Measurements from ENCODE around the gene ABR. TPM values are rescaled to one million over a fixed set of nuclear protein-coding genes. Genes with fewer than 3 reads are reported as not detected.
"Not testable (repeated sequence)": the region's sequence is repeated elsewhere in the genome, so short reads cannot be mapped to it uniquely, and the experiment has no call there.

Gene ABR
- total RNA-seq, 1 donor from 2014 or later: 207 TPM

DNA sequence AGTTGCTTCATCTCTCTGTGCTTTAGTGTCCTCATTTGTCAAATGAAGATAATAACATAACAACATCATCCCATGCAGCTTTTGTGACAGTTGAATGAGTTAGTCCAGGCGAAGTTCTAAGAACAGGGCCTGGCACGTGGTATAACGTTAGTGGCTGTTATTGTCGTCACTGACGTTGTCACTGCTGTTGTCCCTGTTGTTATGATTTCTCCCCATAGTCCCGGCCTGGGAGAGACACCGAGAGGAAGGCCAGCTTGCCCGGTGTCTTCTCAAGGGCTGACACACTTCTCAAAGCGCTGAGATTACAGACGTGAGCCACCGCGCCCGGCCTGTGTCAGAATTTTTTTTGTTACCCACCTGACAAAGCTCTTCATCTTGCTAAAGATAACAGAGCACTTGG is 29.9 kb downstream of the ABR start:
- no peak for DNase-seq (ENCODE audit: low spot score)

- peak; percentile 74 for DNase-seq (ENCODE audit: low spot score)
Observed at GRCh38 chr17:1147664-1148063, 32.1 kb downstream of the ABR start.

- DNase-seq (ENCODE audit: low spot score): no peak
Observed at GRCh38 chr17:1146561-1147265, 33.1 kb downstream of the ABR start.

GRCh38 chr17:1145311-1145986 is 34.3 kb downstream of the ABR start:
- no peak for DNase-seq (ENCODE audit: low spot score)

DNA sequence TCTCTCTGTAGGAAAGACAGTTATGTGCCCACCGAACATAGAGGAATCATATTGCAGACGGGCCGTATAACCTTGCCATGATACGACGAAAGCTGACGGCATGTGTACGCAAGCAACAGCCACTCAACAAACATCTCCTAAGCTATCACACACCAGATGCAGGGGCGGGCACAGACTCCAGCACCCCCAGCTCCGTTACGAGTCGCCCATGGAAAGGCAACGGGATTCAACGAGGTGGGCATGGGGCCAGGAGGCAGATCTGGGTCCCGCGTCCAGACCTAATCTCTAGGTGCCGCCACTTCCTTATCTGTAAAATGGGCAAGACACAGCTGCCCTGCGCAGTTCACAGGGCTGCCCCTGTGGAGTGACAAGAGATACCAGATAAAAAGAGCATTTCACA is 35.6 kb downstream of the ABR start:
- no peak for DNase-seq (ENCODE audit: low spot score)

DNA sequence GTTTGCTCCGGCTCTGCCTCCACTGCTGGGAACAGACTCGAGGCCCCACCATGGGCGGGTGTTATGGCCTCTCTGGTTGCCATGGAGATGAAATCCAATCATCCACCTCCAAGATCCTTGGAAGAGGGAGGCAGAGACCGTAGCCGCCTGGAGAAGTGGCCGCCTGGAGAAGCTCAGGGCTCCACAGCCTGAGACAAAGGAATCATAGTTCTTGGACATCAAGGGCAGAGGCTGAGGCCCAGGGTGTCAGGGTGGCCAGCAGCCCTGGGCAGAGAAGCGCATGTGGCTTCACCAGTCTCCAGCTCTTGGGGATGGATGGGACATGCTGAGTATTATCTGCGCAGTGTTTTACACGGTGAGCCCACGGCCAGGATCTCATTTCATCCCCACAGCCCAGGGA is 36.2 kb downstream of the ABR start:
- no peak for DNase-seq (ENCODE audit: low spot score)

GRCh38 chr17:1142561-1142971 is 37.2 kb downstream of the ABR start:
- DNase-seq (ENCODE audit: low spot score): no peak

GRCh38 chr17:1137465-1137894 is 42.3 kb downstream of the ABR start:
- no peak for DNase-seq (ENCODE audit: low spot score)

DNA sequence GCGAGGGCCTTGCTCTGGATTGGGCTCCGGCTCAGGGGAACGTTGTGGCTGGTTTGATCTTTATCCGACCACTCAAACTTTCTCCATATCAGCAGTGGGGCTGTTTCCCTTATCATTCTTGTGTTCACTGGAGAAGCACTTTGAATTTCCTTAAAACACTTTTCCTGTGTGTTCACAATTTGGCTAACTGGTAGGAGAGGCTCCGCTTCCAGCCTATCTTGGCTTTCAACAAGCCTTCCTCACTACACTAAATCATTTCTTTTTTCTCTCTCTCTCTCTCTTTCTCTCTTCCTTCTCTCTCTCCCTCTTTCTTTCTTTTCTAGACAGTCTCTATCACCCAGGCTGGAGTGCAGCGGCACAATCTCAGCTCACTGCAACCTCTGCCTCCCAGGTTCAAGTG is 43.0 kb downstream of the ABR start:
- DNase-seq (ENCODE audit: low spot score): no peak

- no peak for DNase-seq (ENCODE audit: low spot score)
Observed at GRCh38 chr17:1134634-1135324, 45.0 kb downstream of the ABR start.

- no peak for DNase-seq (ENCODE audit: low spot score)
Observed at GRCh38 chr17:1130191-1130590, 49.6 kb downstream of the ABR start.

- not testable (repeated sequence) for DNase-seq (ENCODE audit: low spot score)
Observed at GRCh38 chr17:1128463-1128862, 51.3 kb downstream of the ABR start.

- DNase-seq (ENCODE audit: low spot score): no peak
Observed at GRCh38 chr17:1126801-1127550, 52.8 kb downstream of the ABR start.

GRCh38 chr17:1126250-1126797 is 53.5 kb downstream of the ABR start:
- no peak for DNase-seq (ENCODE audit: low spot score)

DNA sequence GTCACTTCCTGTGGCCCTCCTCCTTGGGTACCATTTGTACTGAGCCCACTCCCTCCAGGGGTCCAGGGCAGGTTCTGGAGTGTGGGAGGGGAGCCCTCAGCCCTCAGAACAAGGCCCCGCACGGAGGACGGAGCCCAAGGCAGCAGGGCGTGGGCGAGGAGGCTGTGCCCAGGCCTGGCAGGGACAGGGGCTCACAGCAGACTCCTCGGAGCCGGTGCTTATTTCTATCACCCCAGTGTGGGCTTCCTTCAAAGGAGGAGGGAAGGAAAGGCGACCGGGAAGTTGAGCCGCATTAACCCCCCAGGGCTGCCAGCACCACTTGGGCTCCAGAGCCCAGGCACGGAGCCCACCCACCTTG is 54.0 kb downstream of the ABR start:
- DNase-seq (ENCODE audit: low spot score): no peak

DNA sequence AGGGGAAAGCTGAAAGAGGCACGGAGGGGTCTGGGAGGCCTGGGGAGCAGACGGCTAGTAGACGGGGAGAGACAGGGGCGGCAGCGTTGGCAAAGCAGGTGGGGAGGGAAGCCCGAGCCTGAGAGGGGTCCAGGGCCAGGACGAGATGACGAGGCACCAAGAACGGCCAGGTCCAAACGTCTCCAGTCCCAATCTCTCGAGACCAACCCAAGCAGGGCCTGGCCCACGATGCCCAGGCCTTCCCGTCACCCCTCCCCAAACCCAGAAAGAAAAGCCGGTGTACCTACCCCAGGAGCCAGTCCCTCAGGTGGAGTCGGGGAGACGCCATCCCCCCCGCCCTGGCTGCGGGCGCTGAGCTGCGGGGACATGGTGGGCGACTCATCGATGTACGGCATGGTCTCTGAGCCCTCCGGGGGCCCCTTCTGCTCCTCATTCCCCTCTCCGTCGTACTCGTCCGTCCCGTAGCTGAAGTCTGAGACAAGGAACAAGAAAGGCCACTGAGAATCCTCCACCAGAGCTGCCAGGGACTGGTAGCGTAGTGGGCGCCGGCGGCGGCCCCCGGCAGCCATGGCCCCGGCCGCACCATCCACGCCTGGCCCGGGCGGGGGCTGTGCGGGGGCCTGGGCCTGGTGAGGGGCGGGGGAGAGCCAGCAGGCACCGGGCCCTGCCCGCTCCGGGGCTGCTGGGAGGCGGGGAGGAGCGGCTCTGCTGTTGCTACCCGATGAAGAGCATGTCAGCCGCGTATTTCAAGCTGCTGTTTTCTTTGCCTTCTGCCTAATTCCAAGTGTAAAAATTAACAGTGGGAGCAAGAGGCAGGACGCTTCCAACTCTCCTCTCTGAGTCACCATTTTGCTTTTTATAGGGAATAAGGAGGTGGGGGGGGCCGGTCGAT is 54.6 kb downstream of the ABR start:
- DNase-seq (ENCODE audit: low spot score): no peak

GRCh38 chr17:1123921-1124715 is 55.7 kb downstream of the ABR start:
- DNase-seq (ENCODE audit: low spot score): no peak

DNA sequence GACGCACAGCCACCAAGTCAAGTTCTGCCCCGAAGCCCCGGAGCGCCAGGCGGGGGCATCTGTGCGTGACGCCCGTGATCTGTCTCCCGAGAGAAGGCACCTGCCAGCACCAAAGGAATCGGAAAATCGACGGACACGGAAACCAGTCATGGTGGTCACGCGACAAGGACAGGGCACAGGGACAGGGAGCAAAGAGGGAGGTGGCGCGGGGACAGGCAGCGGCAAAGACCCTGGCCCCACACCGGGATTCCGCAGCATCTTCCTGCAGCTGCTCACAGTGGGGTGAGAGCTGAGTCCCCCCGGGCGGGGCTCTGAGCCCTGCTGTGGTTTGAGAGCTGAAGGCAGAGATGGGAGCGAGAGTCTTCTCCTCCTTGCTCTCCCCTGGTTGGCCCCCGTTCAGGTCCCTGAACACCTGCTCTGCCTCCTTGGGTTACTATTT is 56.4 kb downstream of the ABR start:
- no peak for DNase-seq (ENCODE audit: low spot score)

- peak; percentile 90 for DNase-seq (ENCODE audit: low spot score)
Observed at GRCh38 chr17:1122533-1123392, 57.0 kb downstream of the ABR start.

Measured in ureter (tissue), 1 donor.